ENCODE measurements around the gene LSP1.

Gene LSP1

DNA sequence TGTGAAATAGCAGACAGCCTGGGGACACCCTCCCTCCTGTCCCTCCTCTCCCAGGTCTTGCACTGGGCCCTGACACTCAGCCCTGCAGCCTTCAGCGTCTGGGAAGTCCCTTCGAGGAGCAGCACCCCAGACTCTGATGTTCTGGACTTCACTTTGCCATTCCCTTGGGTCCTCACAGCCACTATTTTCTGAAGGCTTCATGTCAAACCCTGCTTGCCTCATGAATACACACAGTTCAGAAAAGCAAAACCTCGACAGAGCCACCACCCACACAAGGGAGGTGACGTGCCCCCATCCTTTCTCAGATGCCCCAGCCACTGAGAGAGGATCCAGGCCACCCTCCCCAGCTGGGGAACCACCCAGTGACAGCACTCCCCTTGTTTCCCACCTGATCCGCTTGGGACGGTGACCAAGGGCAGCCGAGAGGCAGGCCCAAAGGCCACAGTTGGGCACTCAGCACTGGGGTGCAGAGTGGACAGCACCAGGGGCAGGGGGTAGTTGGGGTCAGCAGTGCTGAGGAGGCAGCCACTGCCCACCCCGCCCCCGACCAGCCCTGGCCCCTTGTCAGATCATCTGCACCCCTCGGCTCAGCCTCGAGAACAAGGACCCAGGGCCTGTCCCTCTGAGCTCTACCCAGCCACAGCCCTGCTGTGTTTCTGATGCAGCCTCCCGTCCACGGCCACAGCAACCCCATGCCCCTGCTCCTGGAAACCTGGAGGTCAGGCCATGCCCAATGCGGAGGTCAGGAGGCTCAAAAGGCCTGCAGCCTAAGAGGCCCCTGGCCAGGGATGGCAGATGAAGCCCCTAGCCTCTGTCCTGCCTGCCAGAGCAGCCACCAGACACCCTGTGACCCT lies 63.5 kb downstream of the LSP1 start:
- no peak overlapping the region for H3K4me3 ChIP-seq (ENCODE audit: low read length)
- TF ChIP-seq ZNF274 (IDR thresholded peaks at IDR 0.05; ENCODE audit: low read depth, low read length), result no peak

DNA sequence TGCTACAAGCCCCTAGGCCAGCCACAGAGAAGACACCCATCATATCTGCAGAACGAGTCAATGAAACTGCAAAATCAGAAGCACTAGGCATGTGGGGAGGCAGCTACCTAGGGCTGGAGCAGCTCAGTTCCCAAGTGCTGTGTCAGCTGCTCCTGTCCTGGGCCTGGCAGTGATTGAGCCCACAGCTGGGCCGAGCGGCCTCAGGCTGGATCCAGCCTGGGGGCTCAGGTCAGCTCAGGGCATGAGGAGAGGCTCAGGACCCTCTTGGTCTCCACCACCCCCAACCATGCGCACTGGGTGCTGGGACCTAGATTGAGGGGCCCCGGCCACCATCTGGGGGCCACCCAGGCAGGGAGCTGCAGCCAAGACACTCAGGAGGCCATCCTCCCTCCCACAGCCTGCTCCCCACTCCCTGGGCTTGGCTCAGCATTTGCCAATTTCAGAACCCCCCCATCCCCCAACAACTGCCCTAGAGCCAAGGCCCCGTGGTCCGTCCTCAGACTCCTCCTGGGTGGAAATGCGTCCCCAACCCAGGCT lies 64.2 kb downstream of the LSP1 start:
- no peak overlapping the region for H3K4me3 ChIP-seq (ENCODE audit: low read length)
- TF ChIP-seq ZNF274 (IDR thresholded peaks at IDR 0.05; ENCODE audit: low read depth, low read length), result no peak

DNA sequence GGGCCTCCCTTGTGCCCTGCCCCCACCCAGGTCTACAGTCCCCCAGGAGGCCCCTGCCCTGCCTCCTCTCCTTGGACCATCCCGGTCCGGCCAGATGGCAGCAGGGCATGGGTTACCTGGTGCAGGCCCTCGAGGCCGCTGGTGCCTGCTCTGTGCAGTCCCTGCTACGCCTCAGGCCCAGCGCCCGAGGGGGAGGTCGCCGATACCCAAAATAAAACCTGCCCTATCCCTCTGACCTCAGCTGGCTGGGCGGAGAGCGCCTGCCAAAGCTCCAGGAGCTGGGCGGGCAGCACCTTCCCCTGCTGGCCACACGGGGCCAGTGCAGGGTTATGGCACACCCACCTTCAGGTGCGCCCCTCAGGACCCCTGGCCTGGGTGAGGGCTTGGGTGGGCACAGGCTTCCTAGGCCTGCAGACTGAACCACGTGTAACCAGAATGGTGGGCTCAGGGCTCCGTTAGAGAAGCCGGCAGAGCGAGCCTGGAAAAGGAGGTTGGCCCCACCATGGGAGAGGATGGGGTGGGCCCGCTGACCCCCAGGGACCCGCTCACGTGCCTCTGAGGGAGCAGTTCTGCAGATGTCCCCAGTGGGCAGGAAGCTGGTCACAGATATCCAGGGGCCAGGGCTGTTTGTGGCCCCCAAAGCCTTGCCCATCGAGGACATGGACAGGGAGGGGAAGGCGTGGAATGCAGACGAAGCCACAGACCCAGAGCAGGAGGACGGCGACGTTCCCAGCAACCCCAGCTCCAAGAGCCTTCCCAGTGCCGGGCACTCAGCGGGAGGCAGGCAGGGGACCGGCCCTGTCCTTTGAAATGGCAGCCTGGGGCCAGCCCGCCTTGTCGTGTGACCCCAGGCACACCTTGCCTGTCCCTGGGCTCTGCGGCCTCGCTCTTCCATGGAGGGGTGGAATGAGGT lies 64.9 kb downstream of the LSP1 start:
- no peak overlapping the region for H3K4me3 ChIP-seq (ENCODE audit: low read length)
- no peak for TF ChIP-seq ZNF274 (IDR thresholded peaks at IDR 0.05; ENCODE audit: low read depth, low read length)

DNA sequence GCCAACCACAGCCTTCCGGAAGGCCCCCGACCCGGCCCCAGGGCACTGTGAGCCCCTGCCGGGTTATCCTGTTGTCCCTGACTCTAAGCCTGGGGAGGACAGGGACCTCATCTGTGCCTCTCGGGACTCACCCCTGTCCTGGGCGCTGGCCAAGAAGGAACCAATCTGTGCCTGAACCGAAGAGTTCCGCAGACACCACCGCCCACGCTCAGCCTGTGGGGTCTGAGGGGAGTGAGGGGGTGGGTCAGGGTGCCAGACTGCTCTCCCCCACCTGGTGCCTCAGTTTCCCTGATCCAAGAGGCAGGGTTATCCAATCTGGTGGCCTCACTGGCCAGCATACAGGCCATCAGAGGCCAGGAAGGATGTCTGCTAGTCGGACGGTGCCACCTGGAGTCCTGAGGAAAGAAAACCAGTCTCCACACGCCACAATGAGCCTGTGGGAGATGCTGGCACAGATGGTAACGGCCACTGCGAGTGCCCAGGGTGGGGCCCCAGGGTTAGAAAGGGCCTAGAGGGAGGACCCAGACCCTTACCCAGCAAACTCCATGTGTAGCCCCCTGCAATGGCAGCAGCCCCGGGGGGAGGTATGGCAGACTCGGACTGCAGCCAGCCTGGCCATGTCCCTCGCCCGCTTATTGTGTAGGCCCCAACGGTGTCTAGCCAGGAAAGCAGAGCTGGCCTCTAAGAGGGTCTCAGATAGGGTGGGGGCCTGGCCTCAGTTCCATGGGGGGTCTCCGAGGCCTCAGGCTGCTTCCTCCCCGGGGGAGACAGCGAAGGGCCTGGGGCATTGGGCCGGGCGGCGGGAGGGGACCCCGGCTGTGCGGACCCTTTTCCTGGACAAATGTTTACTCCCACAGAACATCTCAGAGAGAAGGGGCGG lies 65.8 kb downstream of the LSP1 start:
- TF ChIP-seq ZNF274 (IDR thresholded peaks at IDR 0.05; ENCODE audit: low read depth, low read length), result no peak

DNA sequence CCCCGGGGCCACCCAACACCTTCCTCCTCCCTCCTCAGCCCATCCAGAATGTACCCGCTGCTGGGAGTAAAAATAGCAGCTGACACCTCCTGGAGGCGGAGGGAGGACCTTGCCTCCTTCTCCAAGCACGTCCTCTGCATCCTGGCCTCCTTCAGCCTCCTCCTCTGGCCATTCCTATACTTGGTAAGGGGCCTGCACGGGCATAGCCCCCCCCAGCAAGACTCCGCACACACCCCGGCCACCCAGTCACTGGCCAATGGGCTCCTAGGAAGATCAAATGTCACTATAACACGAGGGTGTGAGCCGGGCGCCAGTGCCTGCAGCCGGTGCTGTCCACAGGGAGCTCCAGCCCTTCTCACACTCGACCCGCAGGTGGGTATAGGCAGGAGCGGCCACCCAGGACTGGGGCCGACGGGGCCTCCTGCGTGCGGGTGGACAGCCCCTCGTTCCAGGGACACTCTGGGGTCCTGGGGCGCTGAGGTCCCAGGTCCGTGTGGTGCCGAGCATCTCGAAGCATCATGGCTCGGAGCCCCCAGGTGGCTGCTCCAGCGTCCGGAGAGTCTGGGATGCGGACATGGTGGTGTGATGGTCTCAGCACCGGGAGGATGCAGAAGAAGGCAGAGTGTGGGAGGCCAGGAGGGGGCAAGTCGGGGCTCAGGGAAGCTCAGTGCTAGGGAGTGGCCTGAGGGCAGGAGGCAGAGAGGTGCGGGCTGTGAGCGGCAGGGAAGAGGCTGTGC lies 66.7 kb downstream of the LSP1 start, which contains the start of gene TNNT3:
TSS of gene TNNT3 (plus strand) at position 313 of the 737 bp plus-strand sequence. CDS start 3,172 bp downstream, outside the sequence.
- H3K4me3 ChIP-seq (ENCODE audit: low read length), result no peak within 1 kb of the TSS
- TF ChIP-seq ZNF274 (IDR thresholded peaks at IDR 0.05; ENCODE audit: low read depth, low read length), result no peak

More for the DNA sequence above, 65.8 kb downstream of the LSP1 start:
- no peak overlapping the region for H3K4me3 ChIP-seq (ENCODE audit: low read length)

DNA sequence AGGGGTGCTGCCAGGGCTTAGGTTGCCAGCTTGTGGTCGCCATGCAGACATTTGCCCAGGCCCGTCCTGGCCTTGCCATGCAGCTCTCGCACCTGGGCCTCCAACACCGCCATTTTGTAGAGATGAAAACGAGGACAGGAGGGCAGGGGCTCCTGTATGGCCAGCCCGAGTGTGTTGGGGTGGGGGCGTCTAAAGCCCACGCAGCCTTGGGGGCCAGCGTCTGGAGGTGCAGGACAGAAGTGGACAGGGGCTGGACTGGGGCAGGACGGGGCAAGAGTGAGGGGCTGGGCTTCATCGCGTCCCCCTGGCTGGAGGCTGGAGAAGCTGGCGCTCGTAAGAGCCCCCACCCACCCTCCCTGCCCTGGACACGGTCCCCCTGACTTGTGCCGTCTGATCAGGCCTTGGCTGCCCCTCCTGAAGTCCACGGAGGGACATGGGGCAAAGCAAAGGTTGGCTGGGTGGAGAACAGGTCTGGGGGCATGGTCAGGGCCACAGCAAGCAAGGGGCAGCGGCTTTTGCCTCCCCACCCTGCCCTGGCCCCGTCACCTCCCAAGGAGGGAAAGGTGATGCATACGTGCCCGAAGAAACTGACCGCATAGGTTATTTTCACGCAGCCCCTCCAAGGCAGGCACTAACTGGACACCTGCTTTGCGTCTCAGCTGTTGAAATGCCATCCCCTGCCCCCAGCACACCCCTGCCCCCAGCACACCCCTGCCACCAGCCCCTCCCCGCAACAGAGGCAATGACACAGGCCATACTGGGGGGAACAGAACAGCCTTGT lies 67.4 kb downstream of the LSP1 start:
- H3K4me3 ChIP-seq (ENCODE audit: low read length), result no peak overlapping the region
- no peak for TF ChIP-seq ZNF274 (IDR thresholded peaks at IDR 0.05; ENCODE audit: low read depth, low read length)

DNA sequence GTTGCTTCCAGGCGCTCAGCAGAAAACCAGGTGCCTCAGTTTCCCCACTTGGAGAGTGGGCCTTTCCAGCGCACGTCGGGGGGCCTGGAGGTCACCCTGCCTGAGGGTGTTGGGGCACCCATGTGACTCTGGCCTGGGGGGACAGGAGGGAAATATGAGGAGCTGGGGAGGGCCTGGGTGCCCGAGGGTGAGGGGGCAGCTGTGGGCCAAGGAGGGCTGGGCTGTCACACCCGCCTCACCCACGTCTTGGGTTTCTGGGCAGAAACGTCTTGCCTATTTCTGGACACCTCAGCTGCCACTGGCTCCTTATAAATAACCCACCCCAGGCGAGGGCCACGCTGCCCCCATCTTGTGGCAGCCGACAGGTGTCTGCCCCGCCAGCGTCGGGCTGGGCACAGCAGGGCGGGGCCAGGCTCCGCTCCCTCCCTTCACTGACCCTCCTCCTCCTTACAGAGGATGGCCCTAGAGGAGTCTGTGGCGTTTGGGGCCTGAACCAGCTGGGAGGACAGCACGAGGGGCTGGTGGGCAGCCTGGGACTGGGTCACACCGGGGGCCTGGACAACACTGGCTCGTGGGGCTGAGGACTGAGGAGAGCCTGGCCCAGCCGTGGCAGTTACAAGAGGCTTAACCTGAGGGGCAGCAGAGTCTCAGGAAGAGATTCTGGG lies 68.2 kb downstream of the LSP1 start:
- H3K4me3 ChIP-seq (ENCODE audit: low read length), result no peak overlapping the region
- TF ChIP-seq ZNF274 (IDR thresholded peaks at IDR 0.05; ENCODE audit: low read depth, low read length), result no peak

DNA sequence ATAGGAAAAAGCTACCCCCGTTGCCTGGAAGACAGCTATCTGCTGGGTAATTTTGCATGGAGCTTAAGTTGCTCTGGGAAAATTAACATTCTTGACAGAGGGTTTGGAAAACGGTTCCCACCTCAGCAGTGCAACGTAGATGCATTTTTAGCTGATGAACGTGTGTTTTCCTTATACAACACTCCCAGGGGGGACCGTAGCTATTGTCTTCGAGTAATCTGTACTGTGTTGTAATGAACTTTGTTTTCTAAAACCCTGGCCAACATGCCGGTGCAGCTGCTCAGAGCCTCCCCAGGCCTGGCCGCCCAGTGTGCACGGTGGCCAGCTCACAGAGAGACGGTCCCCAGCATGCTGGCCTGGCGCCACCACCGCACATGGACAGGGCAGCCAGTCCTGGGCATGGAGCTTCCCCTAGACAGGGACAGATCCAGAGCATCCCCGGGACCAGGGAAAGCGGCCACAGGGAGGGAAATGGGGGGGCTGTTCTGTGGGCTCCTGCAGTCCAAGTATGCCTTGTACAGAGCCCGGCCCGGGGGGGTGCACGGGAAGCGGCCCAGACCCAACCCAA lies 68.8 kb downstream of the LSP1 start:
- no peak for TF ChIP-seq ZNF274 (IDR thresholded peaks at IDR 0.05; ENCODE audit: low read depth, low read length)
- H3K4me3 ChIP-seq (ENCODE audit: low read length), result no peak overlapping the region

DNA sequence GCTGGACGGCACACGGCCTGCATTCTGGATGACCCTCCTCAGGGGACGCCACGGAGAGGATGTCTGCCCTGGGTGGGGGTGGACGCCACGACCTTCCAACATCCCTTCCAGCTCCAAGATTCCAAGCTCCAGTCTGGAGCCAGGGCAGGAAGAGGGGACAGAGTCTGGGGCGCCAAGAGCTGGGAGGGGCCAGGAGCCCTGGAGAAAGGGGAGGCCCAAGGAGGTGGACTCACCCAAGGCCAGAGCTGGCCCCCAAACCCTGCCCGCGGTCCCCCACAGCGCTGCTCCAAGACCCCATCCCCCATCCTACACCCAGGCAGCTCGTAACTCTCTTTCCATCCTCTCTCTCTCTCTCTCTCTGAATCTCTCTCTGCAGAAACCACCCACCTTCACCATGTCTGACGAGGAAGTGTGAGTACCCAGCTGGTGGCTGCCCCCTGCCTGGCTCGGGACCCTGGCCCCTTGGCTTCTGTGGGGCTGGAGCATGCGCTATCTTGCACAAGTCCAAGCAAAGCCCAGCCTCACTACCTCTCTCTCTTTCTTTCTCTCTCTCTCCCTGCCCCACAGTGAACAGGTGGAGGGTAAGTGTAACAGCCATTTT lies 69.7 kb downstream of the LSP1 start:
- TF ChIP-seq ZNF274 (IDR thresholded peaks at IDR 0.05; ENCODE audit: low read depth, low read length), result no peak
- no peak overlapping the region for H3K4me3 ChIP-seq (ENCODE audit: low read length)

DNA sequence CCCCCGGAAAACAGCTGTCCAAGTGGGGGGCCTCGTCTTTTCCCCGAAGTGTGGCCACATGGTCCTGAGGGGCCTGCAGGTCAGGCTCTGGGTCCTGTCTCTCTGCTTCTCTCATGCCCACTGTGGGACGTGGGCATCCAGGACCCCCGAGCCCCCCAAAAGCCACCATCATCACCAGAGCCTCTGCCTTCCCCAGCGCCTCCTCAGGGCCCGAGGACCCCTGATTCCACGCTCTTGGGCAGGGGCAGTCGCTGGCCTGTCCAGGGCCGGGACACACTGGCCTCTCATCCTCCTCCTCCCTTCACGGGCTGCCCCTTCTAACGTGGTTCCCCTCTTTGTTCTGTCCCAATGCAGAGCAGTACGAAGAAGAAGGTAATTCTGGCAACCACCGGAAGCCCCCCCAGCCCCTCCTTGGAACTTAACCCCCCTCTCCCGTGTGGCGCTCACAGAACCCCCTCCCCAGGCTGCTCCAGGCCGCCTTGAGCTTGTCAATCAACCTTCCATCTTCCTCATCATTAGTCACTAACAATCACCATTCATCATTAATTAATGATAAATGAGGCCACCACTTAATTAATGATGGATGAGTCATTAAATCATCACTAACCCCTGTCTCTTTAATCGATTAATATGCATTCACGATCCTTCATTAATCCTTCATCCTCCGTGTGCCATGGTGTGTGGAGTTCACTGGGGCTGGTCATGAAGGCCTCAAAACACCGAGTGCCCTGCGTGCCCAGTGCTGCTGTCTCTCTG lies 70.5 kb downstream of the LSP1 start:
- no peak overlapping the region for H3K4me3 ChIP-seq (ENCODE audit: low read length)
- no peak for TF ChIP-seq ZNF274 (IDR thresholded peaks at IDR 0.05; ENCODE audit: low read depth, low read length)
